SU-DHL-6 (cell line): ENCODE results near the gene CTBP1.

Source experiments
- H2AFZ ChIP-seq: fragments of 200-600 bp; sonication (generic); 2 replicates; pipeline ENCODE4 v1.6.1; 2014; ENCODE audit warnings: low read depth, mild to moderate bottlenecking, moderate library complexity, mixed read lengths, antibody characterized with exemption, low read length; ENCODE audit not compliant: severe bottlenecking
- H3F3A ChIP-seq: fragments of 200-600 bp; shearing (Covaris generic); 2 replicates; pipeline ENCODE4 v1.6.0; 2016; ENCODE audit warnings: antibody characterized with exemption, mild to moderate bottlenecking; ENCODE audit not compliant: insufficient read depth
- H3K27ac ChIP-seq: fragments of 200-600 bp; sonication (generic); 2 replicates; pipeline ENCODE4 v1.5.1; 2016; ENCODE audit warnings: low read depth, mild to moderate bottlenecking, low read length, moderate library complexity, mixed read lengths
- H3K27me3 ChIP-seq: fragments of 200-600 bp; sonication (generic), shearing (Covaris generic); 2 replicates; pipeline ENCODE4 v1.6.0; 2014; ENCODE audit warnings: mild to moderate bottlenecking, low read length
- H3K36me3 ChIP-seq: fragments of 200-600 bp; sonication (generic); 2 replicates; pipeline ENCODE4 v1.6.1; 2014; ENCODE audit warnings: mild to moderate bottlenecking, low read length, mixed read lengths
- H3K4me2 ChIP-seq: fragments of 300-600, 200-600 bp; shearing (Covaris generic), sonication (generic); 2 replicates; pipeline ENCODE4 v1.6.0; 2014; ENCODE audit warnings: low read length, low read depth, mild to moderate bottlenecking; ENCODE audit not compliant: poor library complexity, severe bottlenecking
- H3K4me3 ChIP-seq: fragments of 200-600 bp; sonication (generic); 2 replicates; pipeline ENCODE4 v1.5.1; 2014; ENCODE audit warnings: antibody characterized with exemption, low read length, mild to moderate bottlenecking, mixed read lengths; ENCODE audit not compliant: insufficient read depth, poor library complexity, severe bottlenecking
- H3K79me2 ChIP-seq: fragments of 200-600 bp; sonication (generic); 2 replicates; pipeline ENCODE4 v1.6.1; 2014; ENCODE audit warnings: mild to moderate bottlenecking, low read length, moderate library complexity; ENCODE audit not compliant: insufficient read depth
- H3K9ac ChIP-seq: fragments of 200-600 bp; sonication (generic); 2 replicates; pipeline ENCODE4 v1.7.0; 2014; ENCODE audit warnings: mild to moderate bottlenecking, low read length
- H3K9me2 ChIP-seq: fragments of 200-600 bp; sonication (generic); replicated peaks from 2 replicates; pipeline ENCODE4 v1.6.1; 2014; ENCODE audit warnings: low read length; ENCODE audit not compliant: insufficient read depth
- H3K9me3 ChIP-seq: fragments of 200-600 bp; sonication (generic); 2 replicates; pipeline ENCODE4 v1.6.1; 2014; ENCODE audit warnings: low read length, mixed read lengths; ENCODE audit not compliant: insufficient read depth
- H4K20me1 ChIP-seq: fragments of 200-600 bp; sonication (generic); 2 replicates; pipeline ENCODE4 v1.6.1; 2014; ENCODE audit warnings: low read depth, mild to moderate bottlenecking, antibody characterized with exemption, low read length, moderate library complexity, mixed read lengths
- EZH2phosphoT487 ChIP-seq: fragments of 200-600 bp; sonication (generic), shearing (Covaris generic); conservative IDR thresholded peaks from 2 replicates; pipeline ENCODE4 v1.6.1; 2018; ENCODE audit warnings: mild to moderate bottlenecking, antibody characterized with exemption, low read length, moderate library complexity, mixed read lengths
- TF ChIP-seq, protein P1 (sequence below): fragments of 200-600 bp; sonication (generic); IDR thresholded peaks from one replicate; pipeline ENCODE4 v1.5.1; 2017; ENCODE audit warnings: antibody characterized with exemption, mild to moderate bottlenecking, low read length, moderate library complexity; ENCODE audit not compliant: insufficient read depth, poor library complexity, severe bottlenecking

CTBP1 gene

DNA sequence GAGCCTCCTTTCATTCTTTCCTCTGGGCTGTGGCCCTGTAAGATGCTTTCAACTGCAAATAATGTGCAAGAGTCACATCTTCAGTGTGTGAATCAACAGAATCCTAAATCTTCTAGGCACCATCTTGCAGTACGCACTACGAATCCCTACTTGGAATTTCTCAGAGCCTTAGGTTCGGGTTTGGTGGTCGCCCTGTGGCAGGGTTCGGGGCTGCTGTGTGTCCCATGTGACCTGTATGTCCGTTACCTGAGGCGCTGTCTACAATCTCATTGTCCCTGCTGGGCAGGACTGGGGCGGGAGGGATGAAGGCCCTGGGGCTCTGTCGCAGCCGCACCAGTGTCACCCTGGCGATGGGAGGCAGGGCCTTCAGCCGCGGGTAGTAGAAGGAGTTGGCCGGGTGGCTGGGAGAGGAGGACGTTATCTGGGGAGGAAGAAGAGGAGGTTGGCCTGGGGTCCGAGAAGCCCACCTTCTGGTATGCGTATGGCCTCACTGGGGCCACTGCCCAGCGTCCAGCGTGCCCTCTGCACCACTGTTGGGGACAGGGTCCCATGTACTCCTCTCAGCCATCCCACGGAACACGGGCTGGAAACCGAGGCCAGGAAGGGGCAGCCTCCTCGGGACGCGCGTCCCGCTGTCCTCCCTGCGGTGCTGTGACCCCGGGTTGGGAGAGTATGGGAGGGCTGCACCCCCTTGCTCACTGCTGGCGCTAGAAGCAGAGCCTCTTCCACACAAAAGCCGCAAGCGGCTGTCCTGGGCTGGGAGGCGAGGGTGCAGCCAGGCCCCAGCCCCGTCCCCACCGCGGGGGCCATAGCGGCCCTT is 78.6 kb downstream of the CTBP1 start:
- Histone ChIP-seq H3F3A (no peaks in the 10 kb centered on the region), H3K79me2 (no peaks in the 10 kb centered on the region), H3K9me3 (no peaks in the 10 kb centered on the region), H4K20me1 (no peaks in the 10 kb centered on the region), H3K27me3 (no peaks in the 10 kb centered on the region), H3K9me2 (no peaks in the 10 kb centered on the region), H3K27ac (no peak overlapping the region), H3K4me2 (no peak overlapping the region), H2AFZ (no peak overlapping the region), H3K9ac (no peak overlapping the region), H3K36me3 (no peaks in the 10 kb centered on the region), H3K4me3 (no peak overlapping the region)
- TF ChIP-seq, protein P1, sequence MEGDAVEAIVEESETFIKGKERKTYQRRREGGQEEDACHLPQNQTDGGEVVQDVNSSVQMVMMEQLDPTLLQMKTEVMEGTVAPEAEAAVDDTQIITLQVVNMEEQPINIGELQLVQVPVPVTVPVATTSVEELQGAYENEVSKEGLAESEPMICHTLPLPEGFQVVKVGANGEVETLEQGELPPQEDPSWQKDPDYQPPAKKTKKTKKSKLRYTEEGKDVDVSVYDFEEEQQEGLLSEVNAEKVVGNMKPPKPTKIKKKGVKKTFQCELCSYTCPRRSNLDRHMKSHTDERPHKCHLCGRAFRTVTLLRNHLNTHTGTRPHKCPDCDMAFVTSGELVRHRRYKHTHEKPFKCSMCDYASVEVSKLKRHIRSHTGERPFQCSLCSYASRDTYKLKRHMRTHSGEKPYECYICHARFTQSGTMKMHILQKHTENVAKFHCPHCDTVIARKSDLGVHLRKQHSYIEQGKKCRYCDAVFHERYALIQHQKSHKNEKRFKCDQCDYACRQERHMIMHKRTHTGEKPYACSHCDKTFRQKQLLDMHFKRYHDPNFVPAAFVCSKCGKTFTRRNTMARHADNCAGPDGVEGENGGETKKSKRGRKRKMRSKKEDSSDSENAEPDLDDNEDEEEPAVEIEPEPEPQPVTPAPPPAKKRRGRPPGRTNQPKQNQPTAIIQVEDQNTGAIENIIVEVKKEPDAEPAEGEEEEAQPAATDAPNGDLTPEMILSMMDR = no peak
- no peak for TF ChIP-seq EZH2phosphoT487

GRCh38 chr4:1169691-1170096 is 79.2 kb downstream of the CTBP1 start:
- Histone ChIP-seq H3K79me2 (no peaks in the 10 kb centered on the region), H3K4me3 (no peak overlapping the region), H3F3A (no peaks in the 10 kb centered on the region), H3K36me3 (no peaks in the 10 kb centered on the region), H2AFZ (no peak overlapping the region), H3K27ac (no peak overlapping the region), H3K4me2 (no peak overlapping the region), H3K9ac (no peak overlapping the region), H3K9me3 (no peaks in the 10 kb centered on the region), H4K20me1 (no peaks in the 10 kb centered on the region), H3K9me2 (no peaks in the 10 kb centered on the region), H3K27me3 (no peaks in the 10 kb centered on the region)
- TF ChIP-seq, protein P1 = no peak
- no peak for TF ChIP-seq EZH2phosphoT487

DNA sequence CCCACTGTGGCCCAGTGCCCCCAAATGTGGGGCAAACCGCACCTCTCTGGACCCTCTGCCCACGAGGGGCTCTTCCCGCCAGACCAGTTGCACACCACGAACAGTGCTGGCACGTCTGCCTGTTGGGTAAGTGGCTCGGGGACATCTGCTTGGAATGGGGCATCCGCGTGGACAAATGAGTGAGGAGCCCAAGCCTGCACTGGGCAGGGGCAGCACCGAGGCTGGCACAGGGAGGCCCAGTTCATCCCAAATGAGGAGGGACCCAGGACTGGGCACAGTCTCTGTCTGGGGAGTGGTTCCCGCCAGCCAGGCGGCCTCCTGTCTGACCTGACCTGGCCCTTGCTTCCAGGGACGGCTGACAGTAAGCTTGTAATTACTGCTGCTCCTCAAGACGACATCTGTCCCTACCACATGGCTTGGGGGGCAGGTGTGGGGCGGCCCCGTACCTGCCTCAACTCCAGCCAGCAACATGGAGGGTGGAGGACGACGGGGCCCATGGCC is 79.7 kb downstream of the CTBP1 start:
- Histone ChIP-seq H2AFZ (no peak overlapping the region), H3K27ac (no peak overlapping the region), H3K4me3 (no peak overlapping the region), H4K20me1 (no peaks in the 10 kb centered on the region), H3K27me3 (no peaks in the 10 kb centered on the region), H3K4me2 (no peak overlapping the region), H3K9me3 (no peaks in the 10 kb centered on the region), H3K79me2 (no peaks in the 10 kb centered on the region), H3K9me2 (no peaks in the 10 kb centered on the region), H3K9ac (no peak overlapping the region), H3F3A (no peaks in the 10 kb centered on the region), H3K36me3 (no peaks in the 10 kb centered on the region)
- TF ChIP-seq, protein P1 = no peak
- TF ChIP-seq EZH2phosphoT487 = no peak
